ENCODE measurements around the gene PYROXD2. TPM values are rescaled to one million over a fixed set of nuclear protein-coding genes. Genes with fewer than 3 reads are reported as not detected.

Gene PYROXD2
- total RNA-seq, 1 experiment from 2014 or later, result 7.0 TPM

- BruUV-seq (replicated peaks), result no TSS peak
- no peaks in the 10 kb centered on the region for H3K9me3 Mint-ChIP-seq (ENCODE audit: low read depth, unreplicated experiment)
Measured at GRCh38 chr10:98415731-98416119, 743 bp upstream of the PYROXD2 start.

GRCh38 chr10:98414578-98414931, 427 bp downstream of the PYROXD2 start:
- CTCF ChIA-PET, result interaction anchor here (0.6 kb wide), 1 partner anchor 245 kb away, joined by 3 read pairs; no protein-coding TSS in a partner anchor
- H3K27ac Mint-ChIP-seq (ENCODE audit: unreplicated experiment), result peak overlapping the region; percentile 46
- DNase-seq, result no peak
- H3K4me3 Mint-ChIP-seq (ENCODE audit: low read depth, unreplicated experiment), result peak overlapping the region; percentile 81
- H3K36me3 Mint-ChIP-seq (ENCODE audit: insufficient read depth, unreplicated experiment), result peaks cover 6% of the 10 kb centered on the region
- TSS peak; percentile 47 for BruUV-seq (replicated peaks)
- no peaks in the 10 kb centered on the region for H3K9me3 Mint-ChIP-seq (ENCODE audit: low read depth, unreplicated experiment)
- TF ChIP-seq CTCF (IDR thresholded peaks at IDR 0.05; ENCODE audit: unreplicated experiment), result no peak
- intact Hi-C loops (cut with micrococcal nuclease; ENCODE audit: unreplicated experiment), result no loop called here
- H3K27me3 Mint-ChIP-seq (ENCODE audit: unreplicated experiment), result no peaks in the 10 kb centered on the region
- H3K4me1 Mint-ChIP-seq (ENCODE audit: low read depth, unreplicated experiment), result no peaks in the 10 kb centered on the region

More at GRCh38 chr10:98415731-98416119, 743 bp upstream of the PYROXD2 start:
- Mint-ChIP-seq H3K4me3 (ENCODE audit: low read depth, unreplicated experiment) (no peak overlapping the region), H3K4me1 (ENCODE audit: low read depth, unreplicated experiment) (no peaks in the 10 kb centered on the region), H3K27ac (ENCODE audit: unreplicated experiment) (no peak overlapping the region), H3K27me3 (ENCODE audit: unreplicated experiment) (no peaks in the 10 kb centered on the region), H3K36me3 (ENCODE audit: insufficient read depth, unreplicated experiment) (peaks cover 6% of the 10 kb centered on the region)
- no peak for DNase-seq
- CTCF ChIA-PET, result interaction anchor here (0.6 to 0.7 kb wide), 2 partner anchors 10 to 37 kb away, joined by 3 read pairs; no protein-coding TSS in a partner anchor
- TF ChIP-seq CTCF (IDR thresholded peaks at IDR 0.05; ENCODE audit: unreplicated experiment), result no peak
- intact Hi-C loops (cut with micrococcal nuclease; ENCODE audit: unreplicated experiment), result no loop called here

GRCh38 chr10:98411768-98412167, 3.2 kb downstream of the PYROXD2 start:
- H3K9me3 Mint-ChIP-seq (ENCODE audit: low read depth, unreplicated experiment), result no peaks in the 10 kb centered on the region
- no peak for TF ChIP-seq CTCF (IDR thresholded peaks at IDR 0.05; ENCODE audit: unreplicated experiment)
- H3K4me1 Mint-ChIP-seq (ENCODE audit: low read depth, unreplicated experiment), result no peaks in the 10 kb centered on the region
- BruUV-seq (replicated peaks), result no TSS peak
- no peak overlapping the region for H3K27ac Mint-ChIP-seq (ENCODE audit: unreplicated experiment)
- no peaks in the 10 kb centered on the region for H3K27me3 Mint-ChIP-seq (ENCODE audit: unreplicated experiment)
- intact Hi-C loops (cut with micrococcal nuclease; ENCODE audit: unreplicated experiment), result no loop called here
- H3K36me3 Mint-ChIP-seq (ENCODE audit: insufficient read depth, unreplicated experiment), result peaks cover 6% of the 10 kb centered on the region
- CTCF ChIA-PET, result no interaction called here
- no peak overlapping the region for H3K4me3 Mint-ChIP-seq (ENCODE audit: low read depth, unreplicated experiment)
- no peak for DNase-seq

- H3K4me1 Mint-ChIP-seq (ENCODE audit: low read depth, unreplicated experiment), result no peaks in the 10 kb centered on the region
- H3K27ac Mint-ChIP-seq (ENCODE audit: unreplicated experiment), result no peak overlapping the region
- no peak for TF ChIP-seq CTCF (IDR thresholded peaks at IDR 0.05; ENCODE audit: unreplicated experiment)
- BruUV-seq (replicated peaks), result no TSS peak
- H3K4me3 Mint-ChIP-seq (ENCODE audit: low read depth, unreplicated experiment), result no peak overlapping the region
- CTCF ChIA-PET, result no interaction called here
- no peaks in the 10 kb centered on the region for H3K9me3 Mint-ChIP-seq (ENCODE audit: low read depth, unreplicated experiment)
- intact Hi-C loops (cut with micrococcal nuclease; ENCODE audit: unreplicated experiment), result no loop called here
- no peak for DNase-seq
- peaks cover 6% of the 10 kb centered on the region for H3K36me3 Mint-ChIP-seq (ENCODE audit: insufficient read depth, unreplicated experiment)
- no peaks in the 10 kb centered on the region for H3K27me3 Mint-ChIP-seq (ENCODE audit: unreplicated experiment)
Measured at GRCh38 chr10:98411166-98411565, 3.8 kb downstream of the PYROXD2 start.
